NCI-H187 (cell line): ENCODE results near the gene ASH1L.
A peak's percentile ranks its signal among the peaks of the same experiment; 100 is the strongest.

ENCODE experiments used
- DNase-seq, 2 experiments: peaks; one replicate each; lab custom pipeline; 2025; lab: John Stamatoyannopoulos, UW

Gene ASH1L

GRCh38 chr1:155326631-155327037 is 236.0 kb downstream of the ASH1L start:
- no peak for DNase-seq

DNA sequence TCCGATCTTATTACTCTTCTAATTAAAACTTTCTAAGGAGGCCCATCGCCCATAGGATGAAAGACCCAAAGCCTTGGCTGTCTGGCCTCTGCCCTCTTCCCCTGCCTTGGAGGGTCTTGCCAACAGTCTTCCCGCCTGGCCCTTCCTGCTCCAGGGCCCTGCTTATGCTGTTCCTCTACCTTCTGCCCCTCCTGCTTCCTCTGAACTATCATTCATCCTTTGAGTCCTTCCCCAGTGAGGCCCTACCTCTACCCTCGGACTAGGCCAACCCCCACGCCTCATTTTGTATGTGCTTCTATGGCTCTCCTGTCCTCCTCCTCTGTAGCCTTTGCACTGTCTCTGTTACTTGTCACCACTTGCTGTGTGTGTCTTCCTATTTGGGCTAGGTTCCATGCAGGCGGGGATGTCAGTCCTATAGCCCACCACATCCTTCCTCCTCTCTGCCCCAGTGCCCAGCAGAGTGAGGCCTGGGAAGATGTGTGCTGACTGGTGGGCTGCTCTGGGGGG is 236.5 kb downstream of the ASH1L start:
- no peak for DNase-seq

DNA sequence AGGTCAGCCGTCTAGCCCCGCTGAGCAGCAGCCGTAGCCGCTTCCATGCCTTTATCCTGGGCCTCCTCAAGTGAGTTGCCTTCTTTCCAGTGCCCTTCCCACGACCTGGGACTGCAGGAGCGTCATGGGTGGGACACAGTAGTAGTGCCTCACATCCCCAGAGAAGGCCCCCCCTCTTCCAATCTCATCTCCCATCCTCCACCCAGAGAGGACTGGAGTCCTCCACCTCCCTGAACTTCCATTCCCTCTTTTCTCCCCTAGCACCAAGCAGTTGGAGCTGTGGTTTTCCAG is 237.1 kb downstream of the ASH1L start:
- DNase-seq: no peak

DNA sequence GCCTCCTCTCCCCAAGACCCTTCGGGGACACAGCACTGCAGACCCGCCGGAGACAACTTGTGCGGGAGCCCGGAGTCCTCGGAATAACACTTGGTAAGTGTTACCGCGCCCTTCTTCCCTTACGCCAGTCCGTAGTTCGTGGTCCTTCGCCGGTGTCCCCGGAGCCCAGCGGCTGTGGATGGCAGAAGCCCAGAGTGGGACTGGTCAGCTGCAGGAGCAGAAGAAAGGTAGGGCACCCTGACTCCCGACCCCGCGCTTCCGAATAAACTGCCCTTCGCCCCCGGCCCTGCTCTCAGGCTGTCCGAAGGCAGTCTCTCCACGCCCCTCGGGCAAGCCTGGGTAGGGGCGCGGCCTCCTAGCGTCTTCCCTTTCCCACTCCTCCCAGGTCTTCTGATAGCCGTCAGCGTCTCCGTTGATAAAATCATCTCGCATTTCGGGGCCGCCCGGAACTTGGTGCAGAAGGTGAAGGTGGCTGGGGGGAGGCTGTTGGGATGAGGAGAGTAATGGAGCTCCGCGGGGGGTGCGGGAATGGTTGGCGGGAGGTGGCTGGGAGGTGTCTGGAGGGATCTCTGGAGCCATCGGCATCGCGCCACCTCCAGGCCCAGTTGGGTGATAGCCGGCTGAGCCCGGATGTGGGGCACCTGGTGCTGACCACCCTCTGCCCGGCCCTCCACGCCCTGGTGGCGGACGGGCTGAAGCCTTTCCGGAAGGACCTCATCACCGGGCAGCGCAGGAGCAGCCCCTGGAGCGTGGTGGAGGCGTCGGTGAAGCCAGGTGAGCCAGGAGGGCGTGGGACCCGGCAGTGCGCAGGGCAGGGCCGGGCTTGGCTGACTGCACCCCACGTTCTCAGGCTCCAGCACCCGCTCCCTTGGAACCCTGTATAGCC is 237.6 kb downstream of the ASH1L start:
- DNase-seq: peak; percentile 67 to 80

- DNase-seq: peak; percentile 88 to 97
Observed at GRCh38 chr1:155324037-155324716, 238.4 kb downstream of the ASH1L start.

- DNase-seq: peak; percentile 78 to 88
Observed at GRCh38 chr1:155323729-155324036, 238.9 kb downstream of the ASH1L start.

GRCh38 chr1:155322953-155323728 is 239.5 kb downstream of the ASH1L start:
- peak; percentile 91 to 96 for DNase-seq

DNA sequence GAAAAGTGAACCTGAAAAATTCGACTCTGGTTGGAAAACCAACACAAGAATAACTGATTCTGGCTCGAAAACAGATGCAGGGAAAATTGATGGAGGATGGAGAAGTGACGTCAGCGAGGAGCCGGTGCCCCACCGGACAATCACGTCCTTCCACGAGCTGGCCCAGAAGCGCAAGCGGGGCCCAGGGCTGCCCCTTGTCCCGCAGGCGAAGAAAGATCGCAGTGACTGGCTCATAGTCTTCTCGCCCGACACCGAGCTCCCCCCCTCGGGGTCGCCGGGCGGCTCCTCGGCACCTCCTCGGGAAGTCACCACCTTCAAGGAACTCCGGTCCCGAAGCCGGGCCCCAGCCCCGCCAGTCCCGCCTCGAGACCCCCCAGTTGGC is 240.0 kb downstream of the ASH1L start:
- no peak for DNase-seq

DNA sequence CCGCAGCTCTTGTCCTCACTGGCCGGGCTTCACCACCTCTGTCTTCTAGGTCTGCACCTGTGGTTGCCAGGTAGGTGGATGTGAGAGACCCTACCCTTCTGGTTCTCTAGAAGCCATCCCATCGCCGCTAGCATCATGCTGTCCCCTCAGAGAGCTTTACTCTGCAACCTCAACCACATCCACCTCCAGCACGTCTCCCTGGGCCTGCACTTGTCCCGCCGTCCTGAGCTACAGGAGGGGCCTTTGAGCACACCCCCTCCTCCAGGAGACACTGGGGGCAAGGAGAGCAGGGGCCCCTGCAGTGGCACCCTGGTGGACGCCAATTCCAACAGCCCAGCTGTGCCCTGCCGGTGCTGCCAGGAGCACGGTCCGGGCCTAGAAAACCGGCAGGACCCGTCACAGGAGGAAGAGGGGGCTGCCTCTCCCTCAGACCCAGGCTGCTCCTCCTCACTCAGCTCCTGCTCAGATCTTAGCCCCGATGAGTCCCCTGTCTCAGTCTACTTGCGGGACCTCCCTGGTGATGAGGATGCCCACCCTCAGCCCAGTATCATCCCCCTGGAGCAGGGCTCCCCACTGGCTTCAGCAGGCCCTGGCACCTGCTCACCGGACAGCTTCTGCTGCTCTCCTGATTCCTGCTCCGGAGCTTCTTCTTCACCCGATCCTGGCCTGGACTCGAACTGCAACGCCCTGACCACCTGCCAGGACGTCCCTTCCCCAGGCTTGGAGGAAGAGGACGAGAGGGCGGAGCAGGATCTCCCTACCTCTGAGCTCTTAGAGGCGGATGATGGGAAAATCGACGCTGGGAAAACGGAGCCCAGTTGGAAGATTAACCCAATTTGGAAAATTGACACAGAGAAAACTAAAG is 240.7 kb downstream of the ASH1L start:
- DNase-seq: no peak

- DNase-seq: peak; percentile 92 to 93
Observed at GRCh38 chr1:155320661-155321617, 241.7 kb downstream of the ASH1L start, which contains the start of gene RUSC1. RUSC1 (plus strand) TSS chr1:155320894; CDS start chr1:155321774, 880 bp downstream.

DNA sequence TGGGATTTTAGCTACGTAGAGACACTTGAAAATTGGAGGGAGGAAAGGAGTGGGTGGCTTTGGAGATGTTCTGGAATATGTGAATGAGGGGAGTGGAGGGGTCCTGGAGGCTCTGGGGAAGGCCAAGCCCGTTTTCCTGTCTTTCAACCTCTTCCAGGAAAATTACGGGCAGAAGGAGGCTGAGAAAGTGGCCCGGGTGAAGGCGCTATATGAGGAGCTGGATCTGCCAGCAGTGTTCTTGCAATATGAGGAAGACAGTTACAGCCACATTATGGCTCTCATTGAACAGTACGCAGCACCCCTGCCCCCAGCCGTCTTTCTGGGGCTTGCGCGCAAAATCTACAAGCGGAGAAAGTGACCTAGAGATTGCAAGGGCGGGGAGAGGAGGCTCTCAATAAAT is 242.4 kb downstream of the ASH1L start:
- DNase-seq: no peak

DNA sequence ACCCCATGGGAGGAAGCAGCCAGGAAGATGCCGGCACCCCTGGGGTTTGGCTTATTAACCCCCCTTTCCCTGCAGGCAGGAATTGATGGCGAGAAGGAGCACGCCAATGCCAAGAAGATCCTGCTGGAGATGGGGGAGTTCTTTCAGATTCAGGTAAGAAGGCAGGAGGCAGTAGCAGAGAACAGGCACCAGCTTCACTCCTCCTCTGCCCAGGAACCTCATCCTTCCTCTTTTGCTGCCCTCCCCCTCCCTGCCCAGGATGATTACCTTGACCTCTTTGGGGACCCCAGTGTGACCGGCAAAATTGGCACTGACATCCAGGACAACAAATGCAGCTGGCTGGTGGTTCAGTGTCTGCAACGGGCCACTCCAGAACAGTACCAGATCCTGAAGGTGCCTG is 243.1 kb downstream of the ASH1L start:
- DNase-seq: no peak

DNA sequence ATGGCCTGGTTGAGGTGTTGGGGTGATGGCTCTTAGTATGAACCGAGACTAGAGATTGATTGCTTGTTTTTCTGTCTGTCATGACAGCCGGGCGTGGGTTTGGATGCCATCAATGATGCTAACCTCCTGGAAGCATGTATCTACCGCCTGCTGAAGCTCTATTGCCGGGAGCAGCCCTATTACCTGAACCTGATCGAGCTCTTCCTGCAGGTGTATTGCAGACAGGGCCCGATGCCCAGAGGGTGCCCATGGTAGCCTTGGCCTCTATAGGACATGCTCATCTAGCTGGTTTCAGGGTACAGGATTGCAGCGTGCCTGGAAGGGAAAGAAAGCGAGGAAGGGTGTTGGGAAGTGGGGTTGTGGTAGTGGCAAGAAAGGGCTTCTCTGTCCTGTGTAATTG is 244.5 kb downstream of the ASH1L start:
- no peak for DNase-seq

- DNase-seq: no peak
Observed at GRCh38 chr1:155316922-155317321, 245.7 kb downstream of the ASH1L start.

- no peak for DNase-seq
Observed at GRCh38 chr1:155313261-155313660, 249.3 kb downstream of the ASH1L start.

DNA sequence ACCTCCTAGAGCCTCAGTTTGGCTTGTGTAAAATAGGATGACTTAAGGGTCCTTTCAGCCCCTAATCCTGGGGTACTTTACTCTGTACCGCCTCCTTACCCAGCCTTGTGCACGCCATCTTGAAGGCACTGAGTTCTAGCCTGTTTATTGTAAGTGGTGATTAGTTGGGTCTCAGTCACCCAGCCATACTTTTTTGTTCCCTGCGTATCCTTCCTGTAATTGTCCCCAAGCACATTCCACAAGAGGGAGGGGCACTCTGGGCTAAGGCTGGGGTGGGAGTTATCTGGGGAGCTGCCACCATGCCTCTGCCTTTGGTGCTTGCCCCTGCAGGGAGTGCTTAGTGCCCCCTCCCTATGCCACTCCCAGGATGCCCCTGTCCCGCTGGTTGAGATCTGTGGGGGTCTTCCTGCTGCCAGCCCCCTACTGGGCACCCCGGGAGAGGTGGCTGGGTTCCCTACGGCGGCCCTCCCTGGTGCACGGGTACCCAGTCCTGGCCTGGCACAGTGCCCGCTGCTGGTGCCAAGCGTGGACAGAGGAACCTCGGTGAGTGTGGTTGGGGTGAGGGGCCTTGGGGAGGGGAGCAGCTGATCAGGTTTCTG is 253.1 kb downstream of the ASH1L start:
- no peak for DNase-seq

DNA sequence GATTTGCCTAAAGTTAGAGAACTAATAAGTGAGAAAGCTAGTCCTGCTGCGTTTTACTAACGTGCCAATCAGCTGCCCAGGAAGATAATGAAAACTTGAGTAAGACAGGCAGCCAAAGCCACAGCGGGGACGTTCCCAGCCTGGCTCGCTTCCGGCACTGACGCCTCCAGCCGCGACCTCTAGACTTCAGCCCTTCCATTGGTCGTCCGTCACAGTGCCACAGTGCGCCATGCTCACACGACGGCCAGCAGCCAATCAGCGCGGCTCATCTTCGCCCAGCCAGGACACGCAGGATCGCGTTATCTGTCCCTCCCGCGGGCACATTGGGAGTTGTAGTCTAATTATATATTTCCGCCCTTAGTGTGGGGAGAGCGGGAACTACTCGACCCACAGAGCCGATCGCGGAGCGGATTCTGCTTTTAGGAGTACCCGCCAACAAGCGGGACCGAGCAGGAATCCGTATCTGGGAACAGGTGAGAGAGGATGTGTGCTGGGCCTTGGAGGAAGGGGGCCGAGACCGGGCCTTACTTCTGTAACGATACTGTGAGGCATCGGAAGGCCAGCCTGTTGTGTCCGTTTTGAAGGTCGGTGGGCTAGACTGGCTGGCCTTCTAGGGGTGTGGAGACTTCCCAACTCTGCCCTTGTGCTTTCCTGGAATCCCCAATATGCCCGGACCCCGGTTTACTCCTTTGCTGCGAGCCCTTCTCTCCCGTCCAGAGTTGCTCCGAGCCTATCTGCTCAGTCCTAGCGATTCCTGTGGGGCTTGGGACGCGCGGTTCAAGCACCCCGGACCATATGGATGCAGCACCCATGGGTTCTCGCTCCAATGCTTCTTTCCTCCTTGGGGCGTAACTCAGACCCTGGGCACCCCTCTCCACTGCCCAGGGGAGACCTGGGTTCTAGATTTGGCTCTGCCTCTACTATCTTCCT is 253.8 kb downstream of the ASH1L start, which contains the start of gene FDPS:
Gene FDPS (plus strand): TSS at position 374 of the 930 bp plus-strand sequence. CDS start 924 bp downstream, outside the sequence.
- peak; percentile 99 to 100 for DNase-seq

- DNase-seq: no peak
Observed at GRCh38 chr1:155307247-155307740, 255.3 kb downstream of the ASH1L start.
